ENCODE measurements around the gene ILKAP.

DNA sequence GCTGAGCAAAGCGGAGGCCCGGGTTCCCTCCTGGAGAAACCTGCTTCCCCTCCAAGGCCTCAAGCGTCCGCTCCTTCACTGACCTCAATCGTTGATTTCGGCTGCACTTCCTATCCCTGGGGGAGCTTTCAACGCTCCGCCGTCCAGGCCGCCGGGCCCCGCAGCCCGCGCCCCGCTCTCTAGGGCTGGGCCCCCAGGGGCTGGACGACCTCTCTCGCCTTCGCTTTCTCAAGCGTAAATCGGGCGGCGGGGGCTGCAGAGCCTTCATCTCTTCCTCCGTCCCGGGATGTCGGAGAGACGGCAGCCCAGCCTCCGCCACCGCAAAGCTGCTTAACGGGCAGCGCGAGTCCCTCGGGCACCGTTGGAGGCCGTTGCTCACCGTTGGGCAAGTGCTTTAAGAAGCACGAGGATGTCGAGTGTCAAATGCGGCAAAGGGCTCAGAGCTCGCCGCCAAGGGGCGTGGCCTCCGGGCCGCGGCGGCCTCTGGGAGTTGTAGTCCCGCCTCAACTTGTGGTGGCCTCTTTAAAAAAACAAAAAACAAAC is 27.8 kb upstream of the ILKAP start:
- TF ChIP-seq POLR2A (IDR thresholded peaks at IDR 0.05): no peak
- TF ChIP-seq, protein P1, sequence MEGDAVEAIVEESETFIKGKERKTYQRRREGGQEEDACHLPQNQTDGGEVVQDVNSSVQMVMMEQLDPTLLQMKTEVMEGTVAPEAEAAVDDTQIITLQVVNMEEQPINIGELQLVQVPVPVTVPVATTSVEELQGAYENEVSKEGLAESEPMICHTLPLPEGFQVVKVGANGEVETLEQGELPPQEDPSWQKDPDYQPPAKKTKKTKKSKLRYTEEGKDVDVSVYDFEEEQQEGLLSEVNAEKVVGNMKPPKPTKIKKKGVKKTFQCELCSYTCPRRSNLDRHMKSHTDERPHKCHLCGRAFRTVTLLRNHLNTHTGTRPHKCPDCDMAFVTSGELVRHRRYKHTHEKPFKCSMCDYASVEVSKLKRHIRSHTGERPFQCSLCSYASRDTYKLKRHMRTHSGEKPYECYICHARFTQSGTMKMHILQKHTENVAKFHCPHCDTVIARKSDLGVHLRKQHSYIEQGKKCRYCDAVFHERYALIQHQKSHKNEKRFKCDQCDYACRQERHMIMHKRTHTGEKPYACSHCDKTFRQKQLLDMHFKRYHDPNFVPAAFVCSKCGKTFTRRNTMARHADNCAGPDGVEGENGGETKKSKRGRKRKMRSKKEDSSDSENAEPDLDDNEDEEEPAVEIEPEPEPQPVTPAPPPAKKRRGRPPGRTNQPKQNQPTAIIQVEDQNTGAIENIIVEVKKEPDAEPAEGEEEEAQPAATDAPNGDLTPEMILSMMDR (IDR thresholded peaks at IDR 0.05): no peak
